Measurements from ENCODE around the gene PRPF40B.

The PRPF40B gene

DNA sequence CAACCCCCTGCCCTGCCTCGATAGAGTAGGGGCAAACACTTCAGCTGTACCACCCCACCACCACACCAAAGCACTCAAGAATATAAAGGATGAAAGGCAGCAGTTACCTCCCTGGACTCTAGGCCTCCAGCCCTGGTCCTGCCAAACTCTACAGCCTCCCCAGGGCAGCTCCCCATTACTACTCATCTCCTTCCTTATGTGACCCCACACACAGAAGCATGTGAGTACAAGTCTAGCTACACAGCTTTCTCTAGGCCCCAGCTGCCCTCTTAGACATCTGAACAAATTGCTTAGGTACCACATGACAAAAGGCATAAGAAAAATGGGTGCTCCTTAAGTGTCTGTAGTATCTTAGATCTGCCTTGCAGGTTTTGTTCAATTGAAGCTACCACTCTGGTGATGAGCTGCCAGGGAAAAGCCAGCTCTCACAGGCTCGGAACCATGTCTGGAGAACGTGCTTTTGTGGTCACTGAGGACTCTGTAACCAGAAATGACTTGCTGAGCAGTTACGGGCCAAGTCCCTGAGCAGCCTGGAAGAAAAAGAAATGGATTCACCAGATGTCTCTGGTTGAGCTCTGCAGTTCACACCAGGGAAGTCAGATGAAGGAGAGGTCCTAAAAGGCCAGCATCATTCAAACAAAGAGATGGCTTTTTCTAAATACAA, 51.1 kb downstream of the PRPF40B start:
- Histone ChIP-seq H3K36me3 (no peaks in the 10 kb centered on the region), H3K27me3 (ENCODE audit: insufficient read depth, low read depth, severe bottlenecking) (no peaks in the 10 kb centered on the region), H3K27ac (peak overlapping the region; percentile 97), H3K4me3 (ENCODE audit: low read depth, low read length) (no peak overlapping the region), H3K9me3 (ENCODE audit: severe bottlenecking) (no peaks in the 10 kb centered on the region)
- TF ChIP-seq CTCF (IDR thresholded peaks at IDR 0.05; ENCODE audit: low read depth, low read length): no peak
- DNase-seq: peak; percentile 9

- no peaks in the 10 kb centered on the region for H3K9me3 ChIP-seq (ENCODE audit: severe bottlenecking)
- H3K27me3 ChIP-seq (ENCODE audit: insufficient read depth, low read depth, severe bottlenecking): no peaks in the 10 kb centered on the region
- H3K4me3 ChIP-seq (ENCODE audit: low read depth, low read length): no peak overlapping the region
- no peak for DNase-seq
- TF ChIP-seq CTCF (IDR thresholded peaks at IDR 0.05; ENCODE audit: low read depth, low read length): no peak
- H3K36me3 ChIP-seq: no peaks in the 10 kb centered on the region
- H3K27ac ChIP-seq: peak overlapping the region; percentile 97
These were observed 51.8 kb downstream of the PRPF40B start for GRCh38 chr12:49675137-49675536.

DNA sequence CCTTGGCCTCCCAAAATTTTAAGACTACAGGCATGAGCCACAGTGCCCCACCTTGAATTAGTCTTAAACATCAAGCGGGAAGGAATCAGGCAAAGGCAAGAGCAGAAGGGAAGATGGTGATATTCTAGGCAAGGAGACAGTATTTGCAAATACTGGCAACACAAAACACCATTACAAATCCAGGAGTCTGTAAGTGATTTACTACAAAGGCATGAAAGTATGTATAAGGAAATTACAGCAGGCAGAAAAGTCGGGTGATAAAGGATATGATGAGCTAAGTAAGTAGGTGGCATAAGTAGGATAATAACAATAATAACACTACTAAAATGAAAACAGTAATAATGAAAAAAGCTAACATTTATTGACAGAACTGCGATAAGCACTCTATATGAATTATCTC, 55.4 kb downstream of the PRPF40B start:
- Histone ChIP-seq H3K27me3 (ENCODE audit: insufficient read depth, low read depth, severe bottlenecking) (no peaks in the 10 kb centered on the region), H3K4me3 (ENCODE audit: low read depth, low read length) (no peak overlapping the region), H3K9me3 (ENCODE audit: severe bottlenecking) (no peaks in the 10 kb centered on the region), H3K36me3 (no peaks in the 10 kb centered on the region), H3K27ac (no peak overlapping the region)
- no peak for DNase-seq
- TF ChIP-seq CTCF (IDR thresholded peaks at IDR 0.05; ENCODE audit: low read depth, low read length): no peak

- H3K27me3 ChIP-seq (ENCODE audit: insufficient read depth, low read depth, severe bottlenecking): no peaks in the 10 kb centered on the region
- H3K27ac ChIP-seq: no peak overlapping the region
- H3K4me3 ChIP-seq (ENCODE audit: low read depth, low read length): no peak overlapping the region
- no peaks in the 10 kb centered on the region for H3K9me3 ChIP-seq (ENCODE audit: severe bottlenecking)
- no peak for TF ChIP-seq CTCF (IDR thresholded peaks at IDR 0.05; ENCODE audit: low read depth, low read length)
- H3K36me3 ChIP-seq: no peaks in the 10 kb centered on the region
- no peak for DNase-seq
These were observed 56.7 kb downstream of the PRPF40B start for GRCh38 chr12:49680075-49680474.

DNA sequence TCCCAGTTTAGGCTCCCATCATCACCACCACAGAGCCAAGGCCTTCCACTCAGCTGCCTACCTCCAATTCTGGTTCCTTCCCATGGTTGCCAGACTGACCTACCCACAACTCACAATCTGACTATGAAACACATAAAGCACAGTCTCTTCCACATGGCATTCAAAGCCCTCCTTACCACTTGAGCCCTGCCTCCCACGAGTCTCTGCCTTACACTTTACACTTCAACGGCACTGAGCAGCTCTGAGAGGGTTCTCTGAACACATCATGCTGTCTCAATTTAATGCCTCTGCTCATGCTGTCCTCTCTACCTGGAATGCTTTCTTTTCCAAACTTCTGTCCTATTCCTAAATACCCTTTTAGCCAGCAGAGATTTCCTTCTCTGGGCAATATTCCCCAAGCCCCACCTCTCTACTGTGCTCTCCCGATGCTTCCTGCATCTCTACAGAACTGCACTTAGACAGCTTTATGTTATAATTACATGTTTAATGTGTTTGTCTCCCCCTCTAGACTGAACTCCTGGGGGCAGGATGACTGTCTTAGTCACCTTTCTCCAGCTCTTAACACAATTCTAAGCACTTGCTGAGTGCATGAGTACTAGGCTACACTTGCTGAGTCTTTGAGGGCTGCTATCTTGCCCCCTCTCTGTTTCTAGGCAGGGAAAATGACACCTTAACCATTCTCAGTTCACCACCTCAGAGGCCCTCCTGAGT, 60.4 kb downstream of the PRPF40B start:
- no peaks in the 10 kb centered on the region for H3K9me3 ChIP-seq (ENCODE audit: severe bottlenecking)
- no peak overlapping the region for H3K27ac ChIP-seq
- no peak for DNase-seq
- no peaks in the 10 kb centered on the region for H3K27me3 ChIP-seq (ENCODE audit: insufficient read depth, low read depth, severe bottlenecking)
- no peak for TF ChIP-seq CTCF (IDR thresholded peaks at IDR 0.05; ENCODE audit: low read depth, low read length)
- no peaks in the 10 kb centered on the region for H3K36me3 ChIP-seq
- H3K4me3 ChIP-seq (ENCODE audit: low read depth, low read length): no peak overlapping the region

Data from WERI-Rb-1 (cell line).